MM.1S (cell line): ENCODE results near the gene EBF3.

Experiments used
- DNase-seq: peaks from one replicate; pipeline ENCODE4 v3.0.0-alpha.2; 2015
- H2AFZ ChIP-seq: fragments of 300-600 bp; sonication (generic); 2 replicates; pipeline ENCODE4 v1.6.0; 2016; ENCODE audit warnings: antibody characterized with exemption, low read length
- H3F3A ChIP-seq: fragments of 300-600 bp; sonication (generic); 2 replicates; pipeline ENCODE4 v1.6.1; 2016; ENCODE audit warnings: mild to moderate bottlenecking, antibody characterized with exemption, low read length, moderate library complexity, mixed read lengths; ENCODE audit not compliant: insufficient read depth
- H3K27ac ChIP-seq: fragments of 300-600 bp; sonication (generic); 2 replicates; pipeline ENCODE4 v1.5.1; 2016; ENCODE audit warnings: mild to moderate bottlenecking, low read length
- H3K27me3 ChIP-seq: fragments of 300-600 bp; sonication (generic); replicated peaks from 2 replicates; pipeline ENCODE4 v1.6.0; 2016; ENCODE audit warnings: low read length; ENCODE audit not compliant: insufficient read depth
- H3K36me3 ChIP-seq: fragments of 300-600 bp; sonication (generic); replicated peaks from 2 replicates; pipeline ENCODE4 v1.6.1; 2016; ENCODE audit warnings: mild to moderate bottlenecking, low read length, mixed read lengths; ENCODE audit not compliant: insufficient read depth
- H3K4me1 ChIP-seq: fragments of 300-600 bp; sonication (generic); 2 replicates; pipeline ENCODE4 v1.6.1; 2016; ENCODE audit warnings: low read length, mixed read lengths
- H3K4me2 ChIP-seq: fragments of 300-600 bp; sonication (generic); 2 replicates; pipeline ENCODE4 v1.6.0; 2016; ENCODE audit warnings: low read depth, low read length
- H3K4me3 ChIP-seq: fragments of 300-600 bp; sonication (generic); 2 replicates; pipeline ENCODE4 v1.5.1; 2016; ENCODE audit warnings: low read length, mixed read lengths
- H3K79me2 ChIP-seq: fragments of 300-600 bp; sonication (generic); 2 replicates; pipeline ENCODE4 v1.6.1; 2016; ENCODE audit warnings: mixed run types, low read length, mixed read lengths
- H3K9ac ChIP-seq: fragments of 300-600 bp; sonication (generic); 2 replicates; pipeline ENCODE4 v1.6.1; 2016; ENCODE audit warnings: low read length, mixed read lengths
- H3K9me2 ChIP-seq: fragments of 300-600 bp; sonication (generic); replicated peaks from 2 replicates; pipeline ENCODE4 v1.6.1; 2016; ENCODE audit warnings: mild to moderate bottlenecking, low read length, mixed read lengths; ENCODE audit not compliant: insufficient read depth
- H3K9me3 ChIP-seq: fragments of 300-600 bp; sonication (generic); replicated peaks from 2 replicates; pipeline ENCODE4 v1.6.1; 2016; ENCODE audit warnings: mild to moderate bottlenecking, low read length, mixed read lengths; ENCODE audit not compliant: insufficient read depth
- H4K20me1 ChIP-seq: fragments of 300-600 bp; sonication (generic); 2 replicates; pipeline ENCODE4 v1.6.1; 2016; ENCODE audit warnings: mild to moderate bottlenecking, low read length, moderate library complexity, mixed read lengths; ENCODE audit not compliant: insufficient read depth
- EZH2 ChIP-seq: fragments of 300-600 bp; sonication (generic); optimal IDR thresholded peaks from 2 replicates; pipeline ENCODE3; 2017; ENCODE audit warnings: low read depth, mild to moderate bottlenecking, antibody characterized with exemption, low read length, mixed read lengths
- EZH2phosphoT487 ChIP-seq: fragments of 300-600 bp; sonication (generic); IDR thresholded peaks from 2 replicates; pipeline ENCODE4 v1.6.1; 2018; ENCODE audit warnings: antibody characterized with exemption, low read length
- TF ChIP-seq, protein P1 (sequence below): fragments of 300-600 bp; sonication (generic); IDR thresholded peaks from 2 replicates; pipeline ENCODE4 v1.5.1; 2016; ENCODE audit warnings: antibody characterized with exemption, low read length, mixed read lengths

Gene EBF3

DNA sequence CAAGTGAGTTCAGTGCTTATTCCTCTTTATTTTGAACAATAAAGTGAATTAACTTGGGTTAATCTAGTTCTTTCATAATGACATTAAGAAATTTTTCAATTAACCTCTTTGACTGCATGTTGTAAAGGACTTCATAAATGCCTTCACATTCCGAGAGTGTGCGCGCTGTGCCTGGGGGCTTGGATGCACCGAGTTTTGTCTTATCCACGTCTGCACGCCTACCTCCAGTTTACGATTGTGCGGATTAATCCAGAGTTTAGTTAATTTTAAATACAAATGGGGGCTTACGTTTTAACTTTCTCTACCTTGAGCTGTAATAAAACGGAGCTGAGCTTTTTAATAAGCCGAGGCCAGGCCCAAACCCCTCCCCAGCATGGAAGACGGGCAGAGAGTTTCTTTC, 120.4 kb downstream of the EBF3 start:
- Histone ChIP-seq H3K9me3 (no peaks in the 10 kb centered on the region), H3F3A (no peaks in the 10 kb centered on the region), H4K20me1 (no peaks in the 10 kb centered on the region), H3K9me2 (no peaks in the 10 kb centered on the region), H3K27me3 (no peaks in the 10 kb centered on the region), H3K4me2 (no peak overlapping the region), H3K4me1 (no peaks in the 10 kb centered on the region), H3K9ac (no peak overlapping the region), H3K4me3 (no peak overlapping the region), H3K36me3 (no peaks in the 10 kb centered on the region), H3K79me2 (no peaks in the 10 kb centered on the region), H3K27ac (no peak overlapping the region), H2AFZ (no peak overlapping the region)
- TF ChIP-seq, protein P1, sequence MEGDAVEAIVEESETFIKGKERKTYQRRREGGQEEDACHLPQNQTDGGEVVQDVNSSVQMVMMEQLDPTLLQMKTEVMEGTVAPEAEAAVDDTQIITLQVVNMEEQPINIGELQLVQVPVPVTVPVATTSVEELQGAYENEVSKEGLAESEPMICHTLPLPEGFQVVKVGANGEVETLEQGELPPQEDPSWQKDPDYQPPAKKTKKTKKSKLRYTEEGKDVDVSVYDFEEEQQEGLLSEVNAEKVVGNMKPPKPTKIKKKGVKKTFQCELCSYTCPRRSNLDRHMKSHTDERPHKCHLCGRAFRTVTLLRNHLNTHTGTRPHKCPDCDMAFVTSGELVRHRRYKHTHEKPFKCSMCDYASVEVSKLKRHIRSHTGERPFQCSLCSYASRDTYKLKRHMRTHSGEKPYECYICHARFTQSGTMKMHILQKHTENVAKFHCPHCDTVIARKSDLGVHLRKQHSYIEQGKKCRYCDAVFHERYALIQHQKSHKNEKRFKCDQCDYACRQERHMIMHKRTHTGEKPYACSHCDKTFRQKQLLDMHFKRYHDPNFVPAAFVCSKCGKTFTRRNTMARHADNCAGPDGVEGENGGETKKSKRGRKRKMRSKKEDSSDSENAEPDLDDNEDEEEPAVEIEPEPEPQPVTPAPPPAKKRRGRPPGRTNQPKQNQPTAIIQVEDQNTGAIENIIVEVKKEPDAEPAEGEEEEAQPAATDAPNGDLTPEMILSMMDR: no peak
- TF ChIP-seq EZH2 (no peak), EZH2phosphoT487 (no peak)
- DNase-seq: no peak

DNA sequence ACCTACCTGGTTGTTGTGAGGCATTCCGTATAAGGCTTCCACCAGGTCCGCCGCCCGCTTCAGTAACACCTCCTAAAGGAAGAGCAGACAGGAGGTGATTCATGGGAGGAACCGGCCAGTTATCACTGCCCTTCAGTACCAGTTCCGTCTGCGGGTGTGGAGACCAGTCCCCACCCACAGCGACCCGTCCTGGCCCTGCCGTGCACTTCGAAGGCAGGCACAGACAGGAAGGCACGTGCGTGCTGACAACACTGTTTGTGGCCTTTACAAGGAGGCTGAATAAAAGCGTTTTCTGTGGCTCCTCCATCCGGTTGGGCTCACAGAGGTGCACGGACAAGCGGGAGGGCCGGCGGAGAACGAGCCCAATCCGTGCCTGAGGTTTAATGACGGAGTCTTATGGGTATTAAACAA, 120.9 kb downstream of the EBF3 start:
- Histone ChIP-seq H2AFZ (no peak overlapping the region), H3K9me2 (no peaks in the 10 kb centered on the region), H3K36me3 (no peaks in the 10 kb centered on the region), H3K4me2 (no peak overlapping the region), H3K27me3 (no peaks in the 10 kb centered on the region), H3K27ac (no peak overlapping the region), H3K9ac (no peak overlapping the region), H3K4me1 (no peaks in the 10 kb centered on the region), H3F3A (no peaks in the 10 kb centered on the region), H4K20me1 (no peaks in the 10 kb centered on the region), H3K79me2 (no peaks in the 10 kb centered on the region), H3K4me3 (no peak overlapping the region), H3K9me3 (no peaks in the 10 kb centered on the region)
- DNase-seq: no peak
- no peak for TF ChIP-seq EZH2
- TF ChIP-seq, protein P1: no peak
- TF ChIP-seq EZH2phosphoT487: no peak

DNA sequence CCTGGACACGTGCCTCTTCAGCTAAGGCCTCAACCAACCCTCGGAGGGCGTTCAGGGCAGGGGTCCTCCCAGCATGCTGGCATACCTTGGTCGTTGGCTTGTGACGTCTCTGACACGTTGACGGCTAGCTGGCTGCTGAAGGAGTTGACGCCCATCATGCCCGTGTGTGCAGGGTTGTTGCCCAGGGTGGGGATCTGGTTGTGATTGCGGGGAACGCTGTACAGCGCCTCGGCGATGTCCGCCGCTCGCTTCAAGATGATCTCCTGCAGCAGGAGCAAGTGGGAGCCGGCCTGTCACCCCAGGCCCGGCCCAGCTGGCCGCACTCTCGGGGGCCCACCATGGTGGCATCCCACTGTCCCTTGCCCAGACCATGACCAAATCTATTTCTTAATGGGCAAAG, 122.0 kb downstream of the EBF3 start:
- Histone ChIP-seq H3F3A (no peaks in the 10 kb centered on the region), H3K9ac (no peak overlapping the region), H4K20me1 (no peaks in the 10 kb centered on the region), H3K27ac (no peak overlapping the region), H3K9me2 (no peaks in the 10 kb centered on the region), H3K9me3 (no peaks in the 10 kb centered on the region), H3K4me2 (no peak overlapping the region), H3K36me3 (no peaks in the 10 kb centered on the region), H2AFZ (no peak overlapping the region), H3K27me3 (no peaks in the 10 kb centered on the region), H3K79me2 (no peaks in the 10 kb centered on the region), H3K4me1 (no peaks in the 10 kb centered on the region), H3K4me3 (no peak overlapping the region)
- no peak for TF ChIP-seq EZH2
- TF ChIP-seq EZH2phosphoT487: no peak
- TF ChIP-seq, protein P1: no peak
- DNase-seq: no peak
